SK-N-SH (cell line): Measurements from ENCODE around the gene TUBGCP3.

ENCODE experiments used
- MAX ChIP-seq: IDR thresholded peaks from 2 replicates; pipeline ENCODE4 v1.4.0; 2012; ENCODE audit warnings: low read depth
- REST ChIP-seq: IDR thresholded peaks from 2 replicates; pipeline ENCODE4 v1.6.1; 2012; ENCODE audit warnings: mild to moderate bottlenecking, low read depth, low read length, moderate library complexity

DNA sequence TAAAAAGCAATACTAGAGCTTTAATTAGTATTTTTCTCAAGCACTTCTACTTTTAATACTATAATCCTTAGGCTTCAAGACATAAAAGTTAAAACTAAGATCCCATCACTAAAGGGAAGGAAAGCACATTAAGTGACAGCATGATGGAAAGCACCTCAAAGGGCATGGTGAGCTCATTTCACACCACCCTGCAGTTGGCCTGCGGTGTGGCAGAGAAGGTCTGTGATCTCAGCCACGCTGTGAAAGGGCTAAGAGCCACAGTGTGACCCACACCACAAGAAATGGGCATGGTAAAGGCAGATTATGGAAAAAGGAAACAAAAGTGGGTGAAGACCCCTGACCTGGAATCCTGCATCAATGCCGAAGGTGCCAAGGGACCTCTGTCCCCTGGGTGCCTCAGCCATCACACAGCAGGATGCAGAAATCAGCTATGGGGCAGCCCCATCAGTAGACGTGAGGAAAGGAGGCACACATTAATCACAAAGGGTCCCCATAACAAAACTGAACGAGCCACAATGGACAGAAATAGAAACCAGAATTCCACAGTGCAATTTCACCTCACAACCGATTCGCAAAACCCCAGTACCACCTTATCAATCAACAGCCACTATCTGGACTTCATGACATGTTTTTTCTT is 33.6 kb downstream of the TUBGCP3 start:
- TF ChIP-seq REST (no peak), MAX (no peak)
